K562 (cell line): ENCODE data around the gene APPBP2. TPM values are rescaled to one million over a fixed set of nuclear protein-coding genes. Genes with fewer than 3 reads are reported as not detected.

Experiments used
- ATAC-seq: fragments of 200-7000 bp; cut with Tn5 transposase; 3 replicates; pipeline ENCODE4 v1.9.1; 2020; ENCODE audit warnings: moderate library complexity
- BruUV-seq: library from RNA; stranded (reverse); fragments of 400-500 nt; replicated peaks from 2 replicates; lab custom pipeline; 2021; lab: Mats Ljungman, UMichigan
- CTCF ChIA-PET: fragments of 300-600 bp; formaldehyde crosslinking; extraction: SDS; loops from one replicate; lab custom pipeline; 2021; ENCODE audit warnings: low intra/inter-chr PET ratio; lab: Yijun Ruan, JAX
- POLR2A ChIA-PET: fragments of 300-600, 350-650 bp; sonication (Branson Sonifier 250); formaldehyde crosslinking; extraction: SDS; loops from one replicate; lab custom pipeline; 2021; ENCODE audit warnings: antibody characterized with exemption, inconsistent platforms; lab: Yijun Ruan, JAX
- DNase-seq, 4 experiments: peaks; one replicate each; pipeline versions ENCODE4 v3.0.0 to v3.0.0-alpha.2; 2011 to 2018; ENCODE audit warnings: low spot score in 3 of 4, mixed read lengths in 3 of 4; ENCODE audit errors: extremely low read depth in 1 of 4
- FAIRE-seq: peaks from 2 replicates; lab custom pipeline; 2011; peaks lifted over from hg19 to GRCh38; lab: Jason Lieb, UNC
- H2AFZ ChIP-seq: 2 replicates; pipeline ENCODE4 v1.6.0; 2011; ENCODE audit warnings: low read depth, low read length, control low read depth, inconsistent platforms
- H3K27ac ChIP-seq: fragments of 200-600 bp; 3 replicates; pipeline ENCODE4 v1.8.0; 2011; ENCODE audit warnings: low read depth, mild to moderate bottlenecking, control low read depth, inconsistent platforms, low read length, moderate library complexity, mixed read lengths; ENCODE audit errors: extremely low read depth
- H3K27me3 ChIP-seq, 2 experiments: fragments of 300-600 bp in 1 of 2; 2 replicates in 1 of 2; 3 replicates in 1 of 2; pipeline versions ENCODE4 v1.6.0 to v1.8.0; 2011; ENCODE audit warnings: inconsistent platforms in 2 of 2, low read length in 2 of 2, mild to moderate bottlenecking in 1 of 2, mixed read lengths in 1 of 2, moderate library complexity in 1 of 2; ENCODE audit not compliant: control insufficient read depth in 2 of 2, insufficient read depth in 2 of 2
- H3K36me3 ChIP-seq: fragments of 300-600 bp; 3 replicates; pipeline ENCODE4 v1.8.0; 2011; ENCODE audit warnings: mild to moderate bottlenecking, low read length, inconsistent platforms; ENCODE audit not compliant: control insufficient read depth, insufficient read depth
- H3K4me1 ChIP-seq, 2 experiments: fragments of 200-600 bp in 1 of 2; replicated peaks in 1 of 2; 2 replicates in 1 of 2; 3 replicates in 1 of 2; pipeline versions ENCODE4 v1.5.1 to v1.8.0; 2011; ENCODE audit warnings: inconsistent platforms in 2 of 2, low read length in 2 of 2, mild to moderate bottlenecking in 1 of 2, mixed read lengths in 1 of 2, moderate library complexity in 1 of 2; ENCODE audit not compliant: control insufficient read depth in 2 of 2, insufficient read depth in 2 of 2
- H3K4me2 ChIP-seq: 2 replicates; pipeline ENCODE4 v1.6.1; 2011; ENCODE audit warnings: low read length, control low read depth, inconsistent platforms, mixed read lengths; ENCODE audit not compliant: insufficient read depth
- H3K4me3 ChIP-seq: fragments of 200-600 bp; sonication (generic), shearing (Covaris generic); 2 replicates; pipeline ENCODE4 v1.5.1; 2016; ENCODE audit warnings: control low read depth, inconsistent platforms
- H3K79me2 ChIP-seq: fragments of 200-600 bp; 3 replicates; pipeline ENCODE4 v1.8.0; 2011; ENCODE audit warnings: low read length, inconsistent platforms; ENCODE audit not compliant: control insufficient read depth, insufficient read depth
- H3K9ac ChIP-seq, 2 experiments: 2 replicates each; pipeline versions ENCODE4 v1.6.0 to v1.6.1; 2011; ENCODE audit warnings: low read depth in 2 of 2, low read length in 2 of 2, control low read depth in 1 of 2, inconsistent platforms in 1 of 2, mild to moderate bottlenecking in 1 of 2, mixed read lengths in 1 of 2; ENCODE audit not compliant: insufficient read depth in 1 of 2
- H3K9me1 ChIP-seq: one replicate; pipeline ENCODE4 v1.6.0; 2011; ENCODE audit warnings: inconsistent platforms, mild to moderate bottlenecking, low read length, moderate library complexity; ENCODE audit not compliant: control insufficient read depth, insufficient read depth
- H3K9me3 ChIP-seq: replicated peaks from 2 replicates; pipeline ENCODE4 v1.5.1; 2011; ENCODE audit warnings: low read depth, low read length, inconsistent platforms; ENCODE audit not compliant: control insufficient read depth, insufficient read depth
- H4K20me1 ChIP-seq: replicated peaks from 2 replicates; pipeline ENCODE4 v1.6.1; 2011; ENCODE audit warnings: low read length, inconsistent platforms, mixed read lengths; ENCODE audit not compliant: control insufficient read depth, insufficient read depth
- ARHGAP35 ChIP-seq: fragments of 450-650 bp; IDR thresholded peaks from 2 replicates; pipeline ENCODE4 v1.6.1; 2018; ENCODE audit not compliant: partially characterized antibody
- ATF1 ChIP-seq, 2 experiments: fragments of 450-650 bp in 1 of 2; IDR thresholded peaks; 2 replicates each; pipeline ENCODE4 v1.6.1; 2016; ENCODE audit warnings: missing compliant biosample characterization in 1 of 2, missing genetic modification characterization in 1 of 2
- C11orf30 ChIP-seq: fragments of 450-650 bp; IDR thresholded peaks from 2 replicates; pipeline ENCODE4 v1.6.1; 2016; ENCODE audit warnings: low read depth, mild to moderate bottlenecking
- CHCHD3 ChIP-seq: fragments of 250-450 bp; sonication (Bioruptor Pico); IDR thresholded peaks from 2 replicates; pipeline ENCODE4 v2.1.2; 2022; ENCODE audit warnings: mild to moderate bottlenecking
- DMBX1 ChIP-seq: fragments of 250-450 bp; sonication (Bioruptor Pico); IDR thresholded peaks from 2 replicates; pipeline ENCODE4 v1.8.0; 2022; ENCODE audit warnings: inconsistent platforms, mild to moderate bottlenecking, moderate library complexity, borderline replicate concordance
- ETV1 ChIP-seq: fragments of 450-650 bp; conservative IDR thresholded peaks from 2 replicates; pipeline ENCODE4 v1.6.1; 2016; ENCODE audit warnings: missing genetic modification characterization, control low read depth, low read depth, missing compliant biosample characterization
- EWSR1 ChIP-seq: fragments of 450-650 bp; IDR thresholded peaks from 2 replicates; pipeline ENCODE4 v1.6.1; 2018; ENCODE audit warnings: borderline replicate concordance, mild to moderate bottlenecking, low read depth, moderate library complexity; ENCODE audit not compliant: partially characterized antibody
- FOXA1 ChIP-seq: fragments of 450-650 bp; IDR thresholded peaks from 2 replicates; pipeline ENCODE4 v1.6.1; 2016; ENCODE audit warnings: mild to moderate bottlenecking, borderline replicate concordance
- KLF10 ChIP-seq: fragments of 250-450 bp; sonication (Bioruptor Pico); IDR thresholded peaks from 2 replicates; pipeline ENCODE4 v1.6.1; 2021; ENCODE audit warnings: matching md5 sums
- MYC ChIP-seq, 2 experiments: fragments of 250-450 bp in 1 of 2; sonication (Bioruptor Pico) in 1 of 2; IDR thresholded peaks; 2 replicates each; pipeline versions ENCODE4 v1.5.1 to v1.6.1; 2012 to 2021; ENCODE audit warnings: low read depth in 2 of 2, borderline replicate concordance in 1 of 2, improper control_type of control experiment in 1 of 2, low read length in 1 of 2, mild to moderate bottlenecking in 1 of 2, moderate library complexity in 1 of 2
- TAF15 ChIP-seq: fragments of 200-400 bp; formaldehyde crosslinking; IDR thresholded peaks from 2 replicates; pipeline ENCODE4 v1.6.1; 2017; ENCODE audit warnings: mild to moderate bottlenecking, low read depth, low read length, moderate library complexity
- WGBS: fragments of 100-300 bp; shearing (Covaris generic); methylation state at CpG from one replicate; pipeline ENCODE4 v1.1.6; 2016; ENCODE audit warnings: low coverage, mixed read lengths; ENCODE audit not compliant: insufficient coverage; ENCODE audit errors: missing lambda C conversion rate; 5-methylcytosine and 5-hydroxymethylcytosine counted together
- in situ Hi-C: fragments of 300-500 bp; cut with MboI; formaldehyde crosslinking; loops from 4 replicates; pipeline ENCODE4 v1.15.0; 2018; ENCODE audit warnings: inconsistent platforms, mixed read lengths
- intact Hi-C: fragments of 100-400 bp; cut with micrococcal nuclease; formaldehyde crosslinking; loops from 2 replicates; pipeline ENCODE4 v1.14.2; 2022
- polyA plus RNA-seq, 8 experiments: library from polyadenylated mRNA; depleted of rRNA in 4 of 8; stranded (reverse) in 5 of 8; unstranded in 3 of 8; fragments of >200 nt; fragmentation: Nextera tagmentation in 2 of 8; fragmentation: Illumina TruSeq in 1 of 8; extraction: Ambion mirVana in 2 of 8; extraction: Trizol in 1 of 8; gene quantifications; 2 replicates each; pipeline versions ENCODE4 v1.2.1 to v1.2.3, GENCODE V29; 2011 to 2014; ENCODE audit warnings: inconsistent platforms in 1 of 8, missing spikeins in 1 of 8
- total RNA-seq, 7 experiments: library from RNA; depleted of rRNA in 6 of 7; stranded (reverse); fragments of >200 nt in 6 of 7; fragmentation: Illumina TruSeq in 2 of 7; extraction: Trizol in 2 of 7; gene quantifications; 2 replicates each; pipeline versions ENCODE4 v1.2.1 to v1.2.3, GENCODE V29; 2011 to 2021; ENCODE audit warnings: low replicate concordance in 1 of 7
- TF ChIP-seq, protein P1 (sequence below): sonication (generic); formaldehyde crosslinking; IDR thresholded peaks from 2 replicates; pipeline ENCODE4 v1.8.1; 2023; ENCODE audit warnings: mild to moderate bottlenecking, missing genetic modification reagents

APPBP2 gene
- total and polyA plus RNA-seq, 9 of the 15 experiments (the other 6 are each of a cell fraction or from before 2014, with no cell fraction given): 2.7 to 16.8 (median 6.9) TPM

DNA sequence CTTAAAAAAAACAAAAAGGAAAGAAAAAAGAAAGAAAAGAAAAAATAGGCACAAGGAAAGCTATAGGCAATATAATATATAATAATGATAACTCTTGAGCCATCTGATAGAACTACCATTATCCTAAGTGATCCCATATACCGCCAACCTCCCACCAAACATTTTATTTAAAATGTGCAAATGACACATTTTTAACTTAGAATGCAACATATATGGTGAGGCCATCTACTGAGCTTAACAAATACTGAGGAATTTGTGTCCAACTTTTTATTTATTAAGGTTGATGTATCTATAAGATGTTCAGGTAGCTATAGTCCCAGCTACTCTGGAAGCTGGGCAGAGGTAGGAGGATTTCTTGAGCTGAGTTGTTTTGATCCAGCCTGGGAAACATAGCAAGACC, 14.4 kb upstream of the APPBP2 start:
- ATAC-seq (no peak), DNase-seq (no peak), FAIRE-seq (no peak)
- 21% methylated on average over 1 of the region's 1 CpG for WGBS
- Histone ChIP-seq H3K9me3 (no peaks in the 10 kb centered on the region), H3K36me3 (no peaks in the 10 kb centered on the region), H4K20me1 (no peaks in the 10 kb centered on the region), H3K79me2 (no peaks in the 10 kb centered on the region), H3K27ac (no peak overlapping the region), H3K4me1 (no peaks in the 10 kb centered on the region), H3K27me3 (no peaks in the 10 kb centered on the region), H3K4me3 (no peak overlapping the region), H3K9me1 (no peaks in the 10 kb centered on the region), H3K4me2 (no peak overlapping the region), H3K9ac (no peak overlapping the region), H2AFZ (no peak overlapping the region)
- in situ Hi-C loops: no loop called here
- peak; percentile 28 for TF ChIP-seq EWSR1
- TF ChIP-seq, protein P1, sequence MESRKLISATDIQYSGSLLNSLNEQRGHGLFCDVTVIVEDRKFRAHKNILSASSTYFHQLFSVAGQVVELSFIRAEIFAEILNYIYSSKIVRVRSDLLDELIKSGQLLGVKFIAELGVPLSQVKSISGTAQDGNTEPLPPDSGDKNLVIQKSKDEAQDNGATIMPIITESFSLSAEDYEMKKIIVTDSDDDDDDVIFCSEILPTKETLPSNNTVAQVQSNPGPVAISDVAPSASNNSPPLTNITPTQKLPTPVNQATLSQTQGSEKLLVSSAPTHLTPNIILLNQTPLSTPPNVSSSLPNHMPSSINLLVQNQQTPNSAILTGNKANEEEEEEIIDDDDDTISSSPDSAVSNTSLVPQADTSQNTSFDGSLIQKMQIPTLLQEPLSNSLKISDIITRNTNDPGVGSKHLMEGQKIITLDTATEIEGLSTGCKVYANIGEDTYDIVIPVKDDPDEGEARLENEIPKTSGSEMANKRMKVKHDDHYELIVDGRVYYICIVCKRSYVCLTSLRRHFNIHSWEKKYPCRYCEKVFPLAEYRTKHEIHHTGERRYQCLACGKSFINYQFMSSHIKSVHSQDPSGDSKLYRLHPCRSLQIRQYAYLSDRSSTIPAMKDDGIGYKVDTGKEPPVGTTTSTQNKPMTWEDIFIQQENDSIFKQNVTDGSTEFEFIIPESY (CRISPR knock-in tag): no peak
- no peak for TF ChIP-seq FOXA1
- ChIA-PET CTCF (no interaction called here), POLR2A (interaction anchor here (0.9 kb wide), 1 partner anchor 61 kb away, joined by 3 read pairs; no protein-coding TSS in a partner anchor)
- BruUV-seq: no TSS peak
- intact Hi-C loops: no loop called here

DNA sequence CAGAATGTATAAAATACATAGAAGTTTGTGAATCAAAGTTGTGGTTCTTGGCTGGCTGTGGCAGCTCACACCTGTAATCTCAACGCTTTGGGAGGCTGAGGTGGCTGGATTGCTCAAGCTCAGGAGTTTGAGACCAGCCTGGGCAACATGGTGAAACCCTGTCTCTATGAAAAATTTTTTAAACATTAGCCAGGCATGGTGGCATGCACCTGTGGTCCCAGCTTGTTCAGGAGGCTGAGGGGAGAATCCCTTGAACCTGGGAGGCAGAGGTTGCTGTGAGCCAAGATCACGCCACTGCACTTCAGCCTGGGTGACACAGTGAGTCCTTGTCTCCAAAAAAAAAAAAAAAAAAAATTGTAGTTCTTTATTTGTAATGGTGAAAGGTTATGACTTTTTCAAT, 13.8 kb upstream of the APPBP2 start:
- CTCF ChIA-PET: no interaction called here
- FAIRE-seq (no peak), ATAC-seq (no peak), DNase-seq (no peak)
- no peak overlapping the region for H3K4me3 ChIP-seq
- H3K9ac ChIP-seq: no peak overlapping the region
- in situ Hi-C loops (no loop called here), intact Hi-C loops (no loop called here)
- TF ChIP-seq DMBX1 (no peak), TAF15 (no peak), KLF10 (CRISPR knock-in tag) (no peak), MYC (IDR thresholded peaks at IDR 0.05; ENCODE audit: low read depth, low read length) (no peak), MYC (CRISPR knock-in tag; IDR thresholded peaks at IDR 0.05; ENCODE audit: borderline replicate concordance, low read depth) (no peak), ARHGAP35 (no peak), CHCHD3 (CRISPR knock-in tag) (no peak), ETV1 (tag) (no peak), C11orf30 (no peak), ATF1 (CRISPR knock-in tag; IDR thresholded peaks at IDR 0.05) (no peak), ATF1 (tag; IDR thresholded peaks at IDR 0.05) (no peak)
- no peak overlapping the region for H3K4me2 ChIP-seq
- no peaks in the 10 kb centered on the region for H3K79me2 ChIP-seq
- 21% methylated on average over 2 of the region's 2 CpGs for WGBS
- H3K9me3 ChIP-seq: no peaks in the 10 kb centered on the region
- H3K36me3 ChIP-seq: no peaks in the 10 kb centered on the region
- H3K27me3 ChIP-seq: no peaks in the 10 kb centered on the region
- H3K27ac ChIP-seq: no peak overlapping the region
- H3K9me1 ChIP-seq: no peaks in the 10 kb centered on the region
- BruUV-seq: no TSS peak
- H3K4me1 ChIP-seq: no peaks in the 10 kb centered on the region
- POLR2A ChIA-PET: no interaction called here
- H4K20me1 ChIP-seq: no peaks in the 10 kb centered on the region
- H2AFZ ChIP-seq: no peak overlapping the region
